IPS-18c (cell line): ENCODE results near the gene MYBBP1A.

Experiments
- H3K4me3 ChIP-seq: 2 replicates; pipeline ENCODE4 v1.7.0; 2013; ENCODE audit warnings: low read depth, mild to moderate bottlenecking, low read length, moderate library complexity; ENCODE audit not compliant: insufficient read depth
- H3K9me3 ChIP-seq: one replicate; pipeline ENCODE4 v1.6.1; 2013; ENCODE audit warnings: mild to moderate bottlenecking, low read length, moderate library complexity; ENCODE audit not compliant: control insufficient read depth, insufficient read depth

Gene MYBBP1A

GRCh38 chr17:4547118-4547906 is 7.9 kb downstream of the MYBBP1A start:
- Histone ChIP-seq H3K4me3 (no peak overlapping the region), H3K9me3 (no peaks in the 10 kb centered on the region)

GRCh38 chr17:4545217-4545951 is 9.8 kb downstream of the MYBBP1A start:
- Histone ChIP-seq H3K9me3 (no peaks in the 10 kb centered on the region), H3K4me3 (no peak overlapping the region)

DNA sequence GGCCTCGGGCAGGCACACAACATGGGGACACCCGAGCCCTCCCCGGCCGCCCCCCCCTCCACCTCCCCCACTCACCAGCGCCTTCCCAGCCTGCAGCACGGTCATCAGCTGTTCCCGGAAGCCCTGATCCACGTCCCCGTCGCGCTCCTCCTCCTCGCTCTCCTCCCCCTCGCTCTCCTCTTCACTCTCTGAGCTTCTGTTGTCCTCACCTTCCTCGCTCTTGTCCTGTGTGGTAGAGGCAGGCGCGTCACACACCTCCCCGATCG is 10.3 kb downstream of the MYBBP1A start:
- no peak overlapping the region for H3K4me3 ChIP-seq
- no peaks in the 10 kb centered on the region for H3K9me3 ChIP-seq

GRCh38 chr17:4544135-4544950 is 10.8 kb downstream of the MYBBP1A start:
- H3K9me3 ChIP-seq = no peaks in the 10 kb centered on the region
- no peak overlapping the region for H3K4me3 ChIP-seq

GRCh38 chr17:4543557-4544026 is 11.6 kb downstream of the MYBBP1A start:
- Histone ChIP-seq H3K9me3 (no peaks in the 10 kb centered on the region), H3K4me3 (no peak overlapping the region)

- Histone ChIP-seq H3K4me3 (no peak overlapping the region), H3K9me3 (no peaks in the 10 kb centered on the region)
Observed at GRCh38 chr17:4542726-4543191, 12.4 kb downstream of the MYBBP1A start.

GRCh38 chr17:4542003-4542725 is 13.0 kb downstream of the MYBBP1A start:
- H3K9me3 ChIP-seq = no peaks in the 10 kb centered on the region
- H3K4me3 ChIP-seq = no peak overlapping the region; the same call in 1 of the 2 replicates

- H3K9me3 ChIP-seq = no peaks in the 10 kb centered on the region
- H3K4me3 ChIP-seq = no peak overlapping the region
Observed at GRCh38 chr17:4541328-4542002, 13.7 kb downstream of the MYBBP1A start.

- Histone ChIP-seq H3K4me3 (no peak overlapping the region), H3K9me3 (no peaks in the 10 kb centered on the region)
Observed at GRCh38 chr17:4540687-4541327, 14.4 kb downstream of the MYBBP1A start.

DNA sequence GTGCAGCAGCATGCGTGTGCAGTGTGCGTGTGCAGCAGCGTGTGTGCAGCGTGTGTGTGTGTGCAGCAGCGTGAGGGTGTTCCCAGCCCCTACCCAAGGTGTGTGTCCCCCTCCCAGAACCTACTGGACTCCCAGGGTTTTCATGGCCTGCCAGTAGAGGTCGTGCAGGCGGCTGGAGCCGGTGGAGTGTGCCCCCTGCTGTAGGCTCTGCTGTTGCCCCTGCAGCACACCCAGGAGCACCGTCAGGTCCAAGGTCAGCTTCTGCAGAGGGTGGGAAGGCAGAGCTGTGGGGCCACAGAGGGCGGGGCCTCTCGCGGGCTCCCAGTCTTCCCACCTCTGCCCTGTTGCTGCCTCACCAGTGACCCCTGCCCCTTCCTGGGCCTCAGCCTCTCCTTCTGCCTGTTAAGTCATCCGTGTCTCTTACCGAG is 14.9 kb downstream of the MYBBP1A start:
- Histone ChIP-seq H3K4me3 (no peak overlapping the region), H3K9me3 (no peaks in the 10 kb centered on the region)

DNA sequence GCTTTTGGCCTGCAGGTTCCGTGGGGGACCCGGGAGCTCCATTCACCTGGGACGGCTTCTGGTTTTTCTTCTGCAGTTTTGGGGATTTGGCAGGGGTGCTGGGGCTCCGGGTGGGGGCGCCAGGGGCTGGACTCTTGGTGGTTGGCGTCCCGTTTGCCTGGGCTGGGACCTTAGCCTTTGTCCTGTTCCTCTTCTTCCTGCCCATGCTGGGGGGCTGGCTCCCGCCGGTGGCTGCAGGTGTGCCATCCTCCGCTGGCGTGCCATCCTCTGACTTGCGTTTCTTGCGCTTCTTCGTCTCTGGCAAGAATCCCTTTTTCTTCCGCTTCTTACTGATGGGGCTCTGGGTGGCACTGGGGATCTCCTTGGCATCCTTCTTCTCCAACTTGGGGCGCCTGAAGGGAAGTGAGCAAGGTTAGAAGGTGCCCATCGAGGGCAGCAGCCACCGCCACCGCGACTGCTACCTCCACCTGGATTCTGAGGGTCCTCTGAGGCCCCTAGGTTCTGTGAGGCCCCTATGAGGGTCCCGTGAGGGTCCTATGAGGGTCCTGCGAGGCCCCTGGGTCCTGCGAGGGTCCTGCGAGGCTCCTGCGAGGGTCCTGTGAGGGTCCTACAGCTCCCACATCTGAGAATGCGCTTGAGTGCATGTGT is 15.5 kb downstream of the MYBBP1A start:
- H3K9me3 ChIP-seq = no peaks in the 10 kb centered on the region

GRCh38 chr17:4539025-4539424 is 16.2 kb downstream of the MYBBP1A start:
- no peak overlapping the region for H3K4me3 ChIP-seq
- H3K9me3 ChIP-seq = no peaks in the 10 kb centered on the region

More for the DNA sequence above, 15.5 kb downstream of the MYBBP1A start:
- H3K4me3 ChIP-seq = no peak overlapping the region

DNA sequence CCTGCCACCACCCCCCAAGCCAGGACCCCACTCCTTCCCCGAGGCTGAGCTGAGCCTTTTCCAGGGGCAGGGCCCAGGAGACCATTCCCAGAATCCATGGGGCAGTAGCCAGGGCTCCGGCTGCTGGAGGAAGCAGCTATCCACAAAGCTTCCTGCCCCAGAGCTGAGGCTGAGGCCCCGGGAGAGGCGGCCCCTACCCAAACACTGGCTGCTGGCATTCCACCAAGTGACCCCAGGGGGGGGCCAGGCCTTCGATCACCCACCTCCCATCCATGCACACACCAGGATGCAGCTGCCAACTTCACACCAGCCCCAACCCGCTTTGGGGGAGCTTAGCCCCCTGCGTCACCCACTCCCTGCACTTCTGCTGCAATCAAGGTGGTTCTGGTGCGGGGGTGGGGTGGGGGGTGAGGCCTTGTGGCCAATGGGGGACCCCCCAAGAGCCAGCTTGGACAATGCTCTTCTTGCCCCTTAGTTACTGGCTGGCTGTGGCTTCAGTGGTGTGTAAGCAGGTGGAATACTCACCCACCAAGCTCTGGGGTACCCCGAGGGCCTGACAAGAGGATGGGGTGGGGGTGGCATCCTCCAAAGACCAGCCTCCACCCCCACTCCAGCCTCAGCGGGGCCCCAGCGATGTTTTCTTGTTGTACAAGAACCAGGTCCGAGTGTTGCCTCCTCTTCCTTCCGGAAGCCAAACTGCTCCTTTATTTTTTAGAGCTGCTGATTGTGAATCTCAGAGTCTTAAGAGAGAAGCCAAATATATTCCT is 16.8 kb downstream of the MYBBP1A start:
- no peaks in the 10 kb centered on the region for H3K9me3 ChIP-seq

GRCh38 chr17:4537451-4538235 is 17.5 kb downstream of the MYBBP1A start:
- no peaks in the 10 kb centered on the region for H3K9me3 ChIP-seq
- H3K4me3 ChIP-seq = no peak overlapping the region

More for the DNA sequence above, 16.8 kb downstream of the MYBBP1A start:
- no peak overlapping the region for H3K4me3 ChIP-seq
